Peyer's patch (tissue), 4 donors: ENCODE data around the gene EFTUD2. TPM values are rescaled to one million over a fixed set of nuclear protein-coding genes. Genes with fewer than 3 reads are reported as not detected.

ENCODE experiments used
- DNase-seq, 3 donors: peaks; one replicate each; pipeline ENCODE4 v3.0.0-alpha.2; 2017 to 2019
- H3K27ac ChIP-seq, 4 donors: fragments of 200-600 bp; sonication (generic); one replicate each; pipeline ENCODE4 v1.5.1; 2016 to 2019
- H3K27me3 ChIP-seq, 2 donors: fragments of 200-600 bp; sonication (generic); one replicate each; pipeline ENCODE4 v1.5.1; 2019
- H3K36me3 ChIP-seq, 3 donors: fragments of 200-600 bp; sonication (generic); one replicate each; pipeline ENCODE4 v1.5.1; 2016 to 2019
- H3K4me1 ChIP-seq, 4 donors: fragments of 200-600 bp; sonication (generic); one replicate each; pipeline ENCODE4 v1.5.1; 2016 to 2019
- H3K4me3 ChIP-seq, 4 donors: fragments of 200-600 bp; sonication (generic); 1 replicate in 3 of 4; 2 replicates in 1 of 4; pipeline ENCODE4 v1.5.1; 2016 to 2019; ENCODE audit warnings: mild to moderate bottlenecking in 1 of 4
- H3K9me3 ChIP-seq, 4 donors: fragments of 200-600 bp; sonication (generic); one replicate each; pipeline ENCODE4 v1.5.1; 2016 to 2019; ENCODE audit warnings: mild to moderate bottlenecking in 1 of 4
- CTCF ChIP-seq, 6 experiments: fragments of 450-650 bp in 4 of 6; fragments of 200-600 bp in 2 of 6; sonication (generic) in 1 of 6; IDR thresholded peaks; one replicate each; pipeline ENCODE4 v1.5.1; 2017 to 2019; ENCODE audit warnings: antibody characterized with exemption in 6 of 6, mild to moderate bottlenecking in 3 of 6, moderate library complexity in 1 of 6
- POLR2A ChIP-seq, 2 donors: fragments of 450-650 bp; IDR thresholded peaks; one replicate each; pipeline ENCODE4 v1.5.1; 2017; ENCODE audit warnings: antibody characterized with exemption in 2 of 2, mild to moderate bottlenecking in 2 of 2, moderate library complexity in 2 of 2
- total RNA-seq, 4 donors: library from RNA; depleted of rRNA; stranded (reverse); fragments of >200 nt; gene quantifications; one replicate each; pipeline ENCODE4 v1.1.0, GENCODE V29; 2016

EFTUD2 gene
- total RNA-seq, 4 donors from 2014 or later = 43.3 to 176 (median 69.8) TPM

DNA sequence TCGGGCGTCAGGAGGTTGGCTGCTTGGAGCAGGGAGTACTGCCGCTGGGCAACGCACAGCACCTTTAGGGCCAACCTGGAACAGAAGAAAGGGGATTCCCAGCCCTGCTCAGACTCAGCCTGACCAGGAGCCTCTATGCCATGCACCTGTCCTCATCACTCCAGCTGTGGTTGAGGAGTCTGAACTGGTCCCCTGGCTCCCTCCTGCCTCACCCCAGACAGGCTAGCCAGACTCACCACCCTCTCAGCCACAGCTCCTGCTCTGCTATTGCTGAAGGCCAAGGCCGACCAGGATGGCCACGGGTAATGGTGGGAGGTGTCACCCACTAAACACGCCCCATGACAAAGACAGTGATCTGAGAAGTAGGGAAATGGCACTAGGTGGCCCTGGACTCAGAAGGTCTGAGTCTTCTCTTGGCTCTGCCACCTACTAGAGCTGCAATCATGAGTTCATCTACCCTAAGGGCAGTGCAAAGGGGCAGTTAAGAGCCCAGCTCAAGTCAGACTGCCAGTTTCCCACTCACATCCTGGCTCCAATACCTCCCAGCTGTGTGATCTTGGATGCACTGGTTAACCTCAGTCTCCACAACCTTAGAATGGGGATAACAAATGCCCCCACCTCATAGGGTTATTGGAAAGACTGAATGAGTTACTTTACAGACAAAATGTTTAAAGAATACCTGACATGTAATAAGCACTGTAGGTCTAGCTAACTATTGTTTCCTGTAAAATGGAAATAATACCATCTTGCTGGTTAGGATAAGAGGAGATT is 29.9 kb upstream of the EFTUD2 start:
- peak in 1 of 3 donors; percentile 19 for DNase-seq
- no peak overlapping the region for H3K4me3 ChIP-seq
- no peaks in the 10 kb centered on the region for H3K9me3 ChIP-seq
- H3K27ac ChIP-seq = no peak overlapping the region
- no peak for TF ChIP-seq CTCF (IDR thresholded peaks at IDR 0.05)
- TF ChIP-seq POLR2A (IDR thresholded peaks at IDR 0.05) = no peak
- no peaks in the 10 kb centered on the region for H3K4me1 ChIP-seq
- H3K27me3 ChIP-seq = no peaks in the 10 kb centered on the region
- H3K36me3 ChIP-seq = no peaks in the 10 kb centered on the region

- no peaks in the 10 kb centered on the region for H3K9me3 ChIP-seq
- TF ChIP-seq CTCF (IDR thresholded peaks at IDR 0.05) (no peak), POLR2A (IDR thresholded peaks at IDR 0.05) (no peak)
- no peaks in the 10 kb centered on the region for H3K4me1 ChIP-seq
- H3K4me3 ChIP-seq = no peak overlapping the region
- H3K36me3 ChIP-seq = no peaks in the 10 kb centered on the region
- no peaks in the 10 kb centered on the region for H3K27me3 ChIP-seq
- H3K27ac ChIP-seq = no peak overlapping the region
- DNase-seq = peak in 1 of 3 donors; percentile 44
Measured at GRCh38 chr17:44928136-44928535, 28.9 kb upstream of the EFTUD2 start.

- Histone ChIP-seq H3K4me3 (no peak overlapping the region), H3K9me3 (no peaks in the 10 kb centered on the region), H3K27ac (no peak overlapping the region), H3K4me1 (no peaks in the 10 kb centered on the region), H3K27me3 (no peaks in the 10 kb centered on the region), H3K36me3 (no peaks in the 10 kb centered on the region)
- peak in 1 of 3 donors; percentile 34 for DNase-seq
- TF ChIP-seq POLR2A (IDR thresholded peaks at IDR 0.05) (no peak), CTCF (IDR thresholded peaks at IDR 0.05) (no peak)
Measured at GRCh38 chr17:44927696-44928095, 28.5 kb upstream of the EFTUD2 start.

DNA sequence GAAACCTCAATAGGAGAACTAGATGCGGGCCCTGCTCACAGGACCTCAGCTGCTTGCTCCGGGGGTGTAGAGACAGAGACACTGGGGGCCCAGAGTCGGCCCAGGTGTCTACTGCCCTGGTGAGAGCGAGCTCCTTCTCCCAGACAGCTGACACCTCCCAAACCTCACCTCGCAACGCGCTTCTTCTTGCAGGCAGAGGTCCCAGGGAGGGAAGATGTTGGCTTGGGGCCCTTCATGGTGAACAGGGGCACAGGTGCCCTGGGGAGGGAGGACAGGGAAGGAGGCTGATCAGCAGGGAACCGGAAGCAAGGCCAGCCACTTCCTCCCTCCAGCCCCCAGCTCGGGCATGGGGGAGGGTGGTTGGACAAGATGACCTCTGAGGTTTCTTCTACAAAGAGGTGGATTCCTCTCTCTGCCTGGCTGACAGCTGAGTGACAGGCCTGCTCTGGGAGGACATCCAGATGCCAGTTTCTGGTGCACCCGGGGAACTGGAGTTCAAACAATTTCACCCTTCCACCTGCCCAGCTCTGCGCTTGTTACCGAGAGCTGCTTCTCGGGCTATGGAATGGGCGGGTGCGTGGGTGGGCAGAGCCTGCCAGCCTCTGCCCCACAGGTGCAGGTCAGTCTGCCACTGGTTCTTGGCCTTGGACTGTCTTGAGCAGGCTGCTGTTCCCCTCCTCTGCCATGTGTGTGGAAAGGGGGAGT is 27.7 kb upstream of the EFTUD2 start:
- no peaks in the 10 kb centered on the region for H3K27me3 ChIP-seq
- TF ChIP-seq CTCF (IDR thresholded peaks at IDR 0.05) = no peak
- TF ChIP-seq POLR2A (IDR thresholded peaks at IDR 0.05) = no peak
- no peaks in the 10 kb centered on the region for H3K36me3 ChIP-seq
- peak in 1 of 3 donors; percentile 11 for DNase-seq
- H3K9me3 ChIP-seq = no peaks in the 10 kb centered on the region
- no peak overlapping the region for H3K4me3 ChIP-seq
- no peak overlapping the region for H3K27ac ChIP-seq
- no peaks in the 10 kb centered on the region for H3K4me1 ChIP-seq

- peak in 1 of 3 donors; percentile 41 for DNase-seq
- no peaks in the 10 kb centered on the region for H3K27me3 ChIP-seq
- no peaks in the 10 kb centered on the region for H3K9me3 ChIP-seq
- TF ChIP-seq POLR2A (IDR thresholded peaks at IDR 0.05) = no peak
- TF ChIP-seq CTCF (IDR thresholded peaks at IDR 0.05) = no peak
- no peaks in the 10 kb centered on the region for H3K36me3 ChIP-seq
- H3K4me3 ChIP-seq = no peak overlapping the region
- no peak overlapping the region for H3K27ac ChIP-seq
- no peaks in the 10 kb centered on the region for H3K4me1 ChIP-seq
Measured at GRCh38 chr17:44925731-44926697, 26.8 kb upstream of the EFTUD2 start.
